WTC11 (cell line): ENCODE data around the gene ICA1. TPM values are rescaled to one million over a fixed set of nuclear protein-coding genes. Genes with fewer than 3 reads are reported as not detected.

ENCODE experiments used
- ATAC-seq: fragments of 200-7000 bp; cut with Tn5 transposase; 2 replicates; pipeline ENCODE4 v1.10.0; 2021; ENCODE audit warnings: mild to moderate bottlenecking, moderate library complexity
- CTCF ChIA-PET: fragments of 300-600 bp; sonication (Branson Sonifier 250); formaldehyde crosslinking; loops from one replicate; lab custom pipeline; 2021; ENCODE audit warnings: antibody characterized with exemption; lab: Charles Lee
- POLR2A ChIA-PET: fragments of 350-600 bp; sonication (Branson Sonifier 250); formaldehyde crosslinking; loops from one replicate; lab custom pipeline; 2021; ENCODE audit warnings: antibody characterized with exemption; lab: Charles Lee
- DNase-seq: peaks from one replicate; pipeline ENCODE4 v3.0.0; 2021; ENCODE audit warnings: low spot score
- H3K27ac Mint-ChIP-seq: 2 replicates; pipeline ENCODE4 v1.8.0; 2021; ENCODE audit warnings: mixed read lengths
- H3K27me3 Mint-ChIP-seq: 2 replicates; pipeline ENCODE4 v1.8.0; 2021; ENCODE audit warnings: low read depth, mild to moderate bottlenecking, moderate library complexity, mixed read lengths
- H3K36me3 Mint-ChIP-seq: 2 replicates; pipeline ENCODE4 v1.8.0; 2021; ENCODE audit warnings: mixed read lengths
- H3K4me1 Mint-ChIP-seq: 2 replicates; pipeline ENCODE4 v1.8.0; 2022; ENCODE audit warnings: mixed read lengths
- H3K4me3 Mint-ChIP-seq: 2 replicates; pipeline ENCODE4 v1.8.0; 2021; ENCODE audit warnings: mild to moderate bottlenecking, moderate library complexity, mixed read lengths
- H3K9me3 Mint-ChIP-seq: 2 replicates; pipeline ENCODE4 v1.8.0; 2021; ENCODE audit warnings: mixed read lengths
- AFF4 ChIP-seq: sonication (generic); formaldehyde crosslinking; IDR thresholded peaks from 2 replicates; pipeline ENCODE4 v1.8.1; 2023; ENCODE audit warnings: mild to moderate bottlenecking, missing genetic modification reagents, borderline replicate concordance
- E2F1 ChIP-seq: sonication (generic); formaldehyde crosslinking; IDR thresholded peaks from 2 replicates; pipeline ENCODE4 v1.8.0; 2022; ENCODE audit warnings: mild to moderate bottlenecking, missing genetic modification reagents
- ELF4 ChIP-seq: sonication (generic); formaldehyde crosslinking; IDR thresholded peaks from 2 replicates; pipeline ENCODE4 v1.8.1; 2022; ENCODE audit warnings: low read depth, mild to moderate bottlenecking, moderate library complexity, missing genetic modification reagents
- ETV6 ChIP-seq: sonication (generic); formaldehyde crosslinking; IDR thresholded peaks from 2 replicates; pipeline ENCODE4 v1.8.1; 2022; ENCODE audit warnings: mild to moderate bottlenecking, missing genetic modification reagents
- FOXP4 ChIP-seq: sonication (generic); formaldehyde crosslinking; IDR thresholded peaks from 2 replicates; pipeline ENCODE4 v1.8.0; 2022; ENCODE audit warnings: mild to moderate bottlenecking, missing genetic modification reagents
- GTF2I ChIP-seq: fragments of 250-450 bp; sonication (Bioruptor Pico); conservative IDR thresholded peaks from 2 replicates; pipeline ENCODE4 v1.4.0; 2021; ENCODE audit warnings: mild to moderate bottlenecking
- NFATC4 ChIP-seq: fragments of 250-450 bp; sonication (Bioruptor Pico); IDR thresholded peaks from 2 replicates; pipeline ENCODE4 v1.9.0; 2021; ENCODE audit warnings: mild to moderate bottlenecking
- NR1H2 ChIP-seq: sonication (generic); formaldehyde crosslinking; IDR thresholded peaks from 2 replicates; pipeline ENCODE4 v1.9.0; 2021; ENCODE audit warnings: mild to moderate bottlenecking, moderate library complexity, missing genetic modification reagents
- NR2C2 ChIP-seq: sonication (generic); formaldehyde crosslinking; IDR thresholded peaks from 2 replicates; pipeline ENCODE4 v1.8.0; 2022; ENCODE audit warnings: mild to moderate bottlenecking, missing genetic modification reagents
- OVOL2 ChIP-seq: fragments of 250-450 bp; sonication (Bioruptor Pico); IDR thresholded peaks from 2 replicates; pipeline ENCODE4 v1.9.0; 2021; ENCODE audit warnings: mild to moderate bottlenecking, borderline replicate concordance
- TCF7 ChIP-seq: sonication (generic); formaldehyde crosslinking; IDR thresholded peaks from 2 replicates; pipeline ENCODE4 v1.8.0; 2022; ENCODE audit warnings: mild to moderate bottlenecking, low read depth, missing genetic modification reagents, moderate library complexity
- USF1 ChIP-seq: sonication (generic); formaldehyde crosslinking; IDR thresholded peaks from 2 replicates; pipeline ENCODE4 v1.8.0; 2022; ENCODE audit warnings: mild to moderate bottlenecking, missing genetic modification reagents
- ZNF138 ChIP-seq: sonication (generic); formaldehyde crosslinking; conservative IDR thresholded peaks from 2 replicates; pipeline ENCODE4 v1.8.1; 2022; ENCODE audit warnings: mild to moderate bottlenecking, moderate library complexity, missing genetic modification reagents
- ZNF263 ChIP-seq: sonication (generic); formaldehyde crosslinking; IDR thresholded peaks from 2 replicates; pipeline ENCODE4 v1.8.1; 2022; ENCODE audit warnings: low read depth, mild to moderate bottlenecking, moderate library complexity, missing genetic modification reagents
- total RNA-seq: library from RNA; stranded (reverse); gene quantifications from 3 replicates; pipeline ENCODE4 v1.2.3, GENCODE V29; 2021
- TF ChIP-seq, protein P1 (sequence below): sonication (generic); formaldehyde crosslinking; IDR thresholded peaks from 2 replicates; pipeline ENCODE4 v1.8.0; 2023; ENCODE audit warnings: missing genetic modification reagents
- TF ChIP-seq, protein P2 (sequence below): sonication (generic); formaldehyde crosslinking; IDR thresholded peaks from 2 replicates; pipeline ENCODE4 v1.8.1; 2022; ENCODE audit warnings: low read depth, mild to moderate bottlenecking, moderate library complexity, missing genetic modification reagents, borderline replicate concordance
- TF ChIP-seq, protein P3 (sequence below): sonication (generic); formaldehyde crosslinking; IDR thresholded peaks from 2 replicates; pipeline ENCODE4 v1.8.0; 2022; ENCODE audit warnings: mild to moderate bottlenecking, missing genetic modification reagents
- TF ChIP-seq, protein P4 (sequence below): fragments of 250-450 bp; sonication (Bioruptor Pico); IDR thresholded peaks from 2 replicates; pipeline ENCODE4 v1.9.0; 2021; ENCODE audit warnings: moderate library complexity, mild to moderate bottlenecking, inconsistent platforms, borderline replicate concordance
- TF ChIP-seq, protein P5 (sequence below): sonication (generic); formaldehyde crosslinking; IDR thresholded peaks from 2 replicates; pipeline ENCODE4 v1.8.1; 2023; ENCODE audit warnings: mild to moderate bottlenecking, missing genetic modification reagents, moderate library complexity
- TF ChIP-seq, protein P6 (sequence below): fragments of 250-450 bp; sonication (Bioruptor Pico); IDR thresholded peaks from 2 replicates; pipeline ENCODE4 v1.9.0; 2021; ENCODE audit warnings: mild to moderate bottlenecking

ICA1 gene
- total RNA-seq, 1 experiment from 2014 or later: 31.2 TPM

GRCh38 chr7:8228766-8229674 is 32.9 kb downstream of the ICA1 start:
- H3K4me1 Mint-ChIP-seq: no peaks in the 10 kb centered on the region; the same call in 1 of the 2 replicates
- DNase-seq: no peak
- H3K4me3 Mint-ChIP-seq: no peak overlapping the region
- H3K27me3 Mint-ChIP-seq: no peaks in the 10 kb centered on the region
- peaks cover 5% of the 10 kb centered on the region for H3K36me3 Mint-ChIP-seq
- H3K27ac Mint-ChIP-seq: no peak overlapping the region
- POLR2A ChIA-PET: no interaction called here
- H3K9me3 Mint-ChIP-seq: no peaks in the 10 kb centered on the region
- CTCF ChIA-PET: no interaction called here
- TF ChIP-seq, protein P1, sequence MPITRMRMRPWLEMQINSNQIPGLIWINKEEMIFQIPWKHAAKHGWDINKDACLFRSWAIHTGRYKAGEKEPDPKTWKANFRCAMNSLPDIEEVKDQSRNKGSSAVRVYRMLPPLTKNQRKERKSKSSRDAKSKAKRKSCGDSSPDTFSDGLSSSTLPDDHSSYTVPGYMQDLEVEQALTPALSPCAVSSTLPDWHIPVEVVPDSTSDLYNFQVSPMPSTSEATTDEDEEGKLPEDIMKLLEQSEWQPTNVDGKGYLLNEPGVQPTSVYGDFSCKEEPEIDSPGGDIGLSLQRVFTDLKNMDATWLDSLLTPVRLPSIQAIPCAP: no peak
- TF ChIP-seq, protein P2, sequence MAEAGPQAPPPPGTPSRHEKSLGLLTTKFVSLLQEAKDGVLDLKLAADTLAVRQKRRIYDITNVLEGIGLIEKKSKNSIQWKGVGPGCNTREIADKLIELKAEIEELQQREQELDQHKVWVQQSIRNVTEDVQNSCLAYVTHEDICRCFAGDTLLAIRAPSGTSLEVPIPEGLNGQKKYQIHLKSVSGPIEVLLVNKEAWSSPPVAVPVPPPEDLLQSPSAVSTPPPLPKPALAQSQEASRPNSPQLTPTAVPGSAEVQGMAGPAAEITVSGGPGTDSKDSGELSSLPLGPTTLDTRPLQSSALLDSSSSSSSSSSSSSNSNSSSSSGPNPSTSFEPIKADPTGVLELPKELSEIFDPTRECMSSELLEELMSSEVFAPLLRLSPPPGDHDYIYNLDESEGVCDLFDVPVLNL (CRISPR knock-in tag): no peak
- TF ChIP-seq, protein P3, sequence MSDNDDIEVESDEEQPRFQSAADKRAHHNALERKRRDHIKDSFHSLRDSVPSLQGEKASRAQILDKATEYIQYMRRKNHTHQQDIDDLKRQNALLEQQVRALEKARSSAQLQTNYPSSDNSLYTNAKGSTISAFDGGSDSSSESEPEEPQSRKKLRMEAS (CRISPR knock-in tag): no peak
- TF ChIP-seq FOXP4 (CRISPR knock-in tag) (no peak), OVOL2 (CRISPR knock-in tag) (no peak), TCF7 (CRISPR knock-in tag) (no peak), E2F1 (CRISPR knock-in tag) (no peak), NR2C2 (CRISPR knock-in tag) (no peak), ZNF263 (CRISPR knock-in tag) (no peak), GTF2I (CRISPR knock-in tag) (no peak), ETV6 (CRISPR knock-in tag) (no peak), USF1 (no peak), ZNF138 (no peak), AFF4 (no peak), ELF4 (CRISPR knock-in tag) (no peak), NFATC4 (CRISPR knock-in tag) (no peak), NR1H2 (CRISPR knock-in tag) (no peak)
- TF ChIP-seq, protein P4, sequence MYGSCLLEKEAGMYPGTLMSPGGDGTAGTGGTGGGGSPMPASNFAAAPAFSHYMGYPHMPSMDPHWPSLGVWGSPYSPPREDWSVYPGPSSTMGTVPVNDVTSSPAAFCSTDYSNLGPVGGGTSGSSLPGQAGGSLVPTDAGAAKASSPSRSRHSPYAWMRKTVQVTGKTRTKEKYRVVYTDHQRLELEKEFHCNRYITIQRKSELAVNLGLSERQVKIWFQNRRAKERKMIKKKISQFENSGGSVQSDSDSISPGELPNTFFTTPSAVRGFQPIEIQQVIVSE (CRISPR knock-in tag): no peak
- TF ChIP-seq, protein P5, sequence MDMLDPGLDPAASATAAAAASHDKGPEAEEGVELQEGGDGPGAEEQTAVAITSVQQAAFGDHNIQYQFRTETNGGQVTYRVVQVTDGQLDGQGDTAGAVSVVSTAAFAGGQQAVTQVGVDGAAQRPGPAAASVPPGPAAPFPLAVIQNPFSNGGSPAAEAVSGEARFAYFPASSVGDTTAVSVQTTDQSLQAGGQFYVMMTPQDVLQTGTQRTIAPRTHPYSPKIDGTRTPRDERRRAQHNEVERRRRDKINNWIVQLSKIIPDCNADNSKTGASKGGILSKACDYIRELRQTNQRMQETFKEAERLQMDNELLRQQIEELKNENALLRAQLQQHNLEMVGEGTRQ: no peak
- TF ChIP-seq, protein P6, sequence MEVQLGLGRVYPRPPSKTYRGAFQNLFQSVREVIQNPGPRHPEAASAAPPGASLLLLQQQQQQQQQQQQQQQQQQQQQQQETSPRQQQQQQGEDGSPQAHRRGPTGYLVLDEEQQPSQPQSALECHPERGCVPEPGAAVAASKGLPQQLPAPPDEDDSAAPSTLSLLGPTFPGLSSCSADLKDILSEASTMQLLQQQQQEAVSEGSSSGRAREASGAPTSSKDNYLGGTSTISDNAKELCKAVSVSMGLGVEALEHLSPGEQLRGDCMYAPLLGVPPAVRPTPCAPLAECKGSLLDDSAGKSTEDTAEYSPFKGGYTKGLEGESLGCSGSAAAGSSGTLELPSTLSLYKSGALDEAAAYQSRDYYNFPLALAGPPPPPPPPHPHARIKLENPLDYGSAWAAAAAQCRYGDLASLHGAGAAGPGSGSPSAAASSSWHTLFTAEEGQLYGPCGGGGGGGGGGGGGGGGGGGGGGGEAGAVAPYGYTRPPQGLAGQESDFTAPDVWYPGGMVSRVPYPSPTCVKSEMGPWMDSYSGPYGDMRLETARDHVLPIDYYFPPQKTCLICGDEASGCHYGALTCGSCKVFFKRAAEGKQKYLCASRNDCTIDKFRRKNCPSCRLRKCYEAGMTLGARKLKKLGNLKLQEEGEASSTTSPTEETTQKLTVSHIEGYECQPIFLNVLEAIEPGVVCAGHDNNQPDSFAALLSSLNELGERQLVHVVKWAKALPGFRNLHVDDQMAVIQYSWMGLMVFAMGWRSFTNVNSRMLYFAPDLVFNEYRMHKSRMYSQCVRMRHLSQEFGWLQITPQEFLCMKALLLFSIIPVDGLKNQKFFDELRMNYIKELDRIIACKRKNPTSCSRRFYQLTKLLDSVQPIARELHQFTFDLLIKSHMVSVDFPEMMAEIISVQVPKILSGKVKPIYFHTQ (CRISPR knock-in tag): no peak
- TF ChIP-seq, all 79 proteins: peak for 0
- ATAC-seq: no peak
